ENCODE results near the gene AKR1D1.

Gene AKR1D1

DNA sequence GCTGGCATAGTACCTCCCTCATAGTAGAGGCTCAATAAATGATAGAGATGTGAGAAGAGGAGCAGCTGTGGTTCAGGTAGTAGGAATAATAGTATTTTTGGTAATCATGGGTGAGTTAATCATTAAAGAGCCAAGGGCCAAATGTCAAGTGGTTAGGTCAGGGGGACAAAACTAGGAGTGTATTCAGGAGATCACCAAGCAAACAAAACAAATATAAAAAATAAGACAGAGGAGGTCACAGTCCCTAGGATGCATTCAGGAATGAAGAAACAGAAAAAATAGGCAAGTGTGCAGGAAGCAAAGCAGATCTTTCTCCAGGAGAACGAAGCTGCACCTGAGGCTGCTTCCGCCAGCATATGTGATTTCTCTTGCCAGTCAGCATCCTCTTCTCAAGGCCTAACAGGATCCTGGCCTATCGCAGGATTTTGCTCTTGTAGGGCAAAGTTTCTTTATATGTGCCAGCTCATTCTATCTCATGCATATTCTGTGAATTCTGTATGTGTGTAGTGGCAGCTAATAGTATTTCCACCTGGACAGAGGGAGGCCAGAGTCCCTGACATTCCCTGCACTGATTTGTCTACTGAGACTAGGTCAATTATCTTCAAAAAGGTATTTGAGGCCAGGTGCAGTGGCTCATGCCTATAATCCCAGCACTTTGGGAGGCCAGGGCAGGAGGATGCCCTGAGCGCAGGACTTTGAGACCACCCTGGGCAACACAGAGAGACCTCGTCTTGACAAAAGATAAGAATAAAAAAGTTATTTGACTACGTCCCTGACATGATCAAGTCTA, 82.7 kb downstream of the AKR1D1 start:
- H3K9ac ChIP-seq (ENCODE audit: low read length), result no peak overlapping the region
- H3K36me3 ChIP-seq (replicated peaks; ENCODE audit: insufficient read depth, low read length), result no peaks in the 10 kb centered on the region
- no peak for TF ChIP-seq EZH2phosphoT487 (IDR thresholded peaks at IDR 0.05; ENCODE audit: low read length)
- TF ChIP-seq EZH2 (optimal IDR thresholded peaks at IDR 0.05; ENCODE audit: low read depth, low read length), result no peak
- TF ChIP-seq, protein P1, sequence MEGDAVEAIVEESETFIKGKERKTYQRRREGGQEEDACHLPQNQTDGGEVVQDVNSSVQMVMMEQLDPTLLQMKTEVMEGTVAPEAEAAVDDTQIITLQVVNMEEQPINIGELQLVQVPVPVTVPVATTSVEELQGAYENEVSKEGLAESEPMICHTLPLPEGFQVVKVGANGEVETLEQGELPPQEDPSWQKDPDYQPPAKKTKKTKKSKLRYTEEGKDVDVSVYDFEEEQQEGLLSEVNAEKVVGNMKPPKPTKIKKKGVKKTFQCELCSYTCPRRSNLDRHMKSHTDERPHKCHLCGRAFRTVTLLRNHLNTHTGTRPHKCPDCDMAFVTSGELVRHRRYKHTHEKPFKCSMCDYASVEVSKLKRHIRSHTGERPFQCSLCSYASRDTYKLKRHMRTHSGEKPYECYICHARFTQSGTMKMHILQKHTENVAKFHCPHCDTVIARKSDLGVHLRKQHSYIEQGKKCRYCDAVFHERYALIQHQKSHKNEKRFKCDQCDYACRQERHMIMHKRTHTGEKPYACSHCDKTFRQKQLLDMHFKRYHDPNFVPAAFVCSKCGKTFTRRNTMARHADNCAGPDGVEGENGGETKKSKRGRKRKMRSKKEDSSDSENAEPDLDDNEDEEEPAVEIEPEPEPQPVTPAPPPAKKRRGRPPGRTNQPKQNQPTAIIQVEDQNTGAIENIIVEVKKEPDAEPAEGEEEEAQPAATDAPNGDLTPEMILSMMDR (IDR thresholded peaks at IDR 0.05; ENCODE audit: low read length), result no peak

DNA sequence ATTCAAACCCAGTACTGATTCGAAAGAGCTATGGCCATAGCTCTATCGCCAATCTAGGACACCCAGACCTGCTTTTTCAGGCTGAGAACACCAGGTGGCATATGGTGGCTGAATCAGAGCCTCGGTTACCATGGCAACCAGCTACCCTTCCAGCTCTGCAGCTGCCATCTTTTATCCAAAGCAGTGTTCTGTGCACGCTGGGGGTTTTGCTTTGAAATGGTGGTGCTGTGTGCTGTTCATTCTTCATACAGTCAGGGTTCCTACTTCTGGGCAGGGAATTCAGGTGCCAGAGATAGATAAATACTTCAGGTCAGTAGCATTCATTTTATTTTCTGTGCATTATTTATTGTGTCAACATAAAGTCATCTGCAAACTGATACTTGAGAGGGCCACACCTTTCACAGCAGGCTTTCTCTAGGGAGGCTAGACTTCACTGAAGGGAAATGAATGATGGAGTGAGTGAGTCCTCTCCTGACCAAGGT, 85.4 kb downstream of the AKR1D1 start:
- H3K27me3 ChIP-seq (replicated peaks; ENCODE audit: insufficient read depth, low read length), result peaks cover 45% of the 10 kb centered on the region
- no peaks in the 10 kb centered on the region for H3K9me3 ChIP-seq (replicated peaks; ENCODE audit: insufficient read depth, low read length)
- no peaks in the 10 kb centered on the region for H3K9me2 ChIP-seq (replicated peaks; ENCODE audit: insufficient read depth, low read length)
- peak overlapping the region; percentile 1; the same call in 1 of the 2 replicates for H3K4me2 ChIP-seq (ENCODE audit: low read depth, low read length)
- no peak overlapping the region for H3K4me3 ChIP-seq (ENCODE audit: low read length)
- H3K36me3 ChIP-seq (replicated peaks; ENCODE audit: insufficient read depth, low read length), result no peaks in the 10 kb centered on the region
- TF ChIP-seq, protein P1 (IDR thresholded peaks at IDR 0.05; ENCODE audit: low read length), result peak; percentile 90
- TF ChIP-seq EZH2 (optimal IDR thresholded peaks at IDR 0.05; ENCODE audit: low read depth, low read length) (no peak), EZH2phosphoT487 (IDR thresholded peaks at IDR 0.05; ENCODE audit: low read length) (no peak)
- DNase-seq, result peak; percentile 96
- H3K4me1 ChIP-seq (ENCODE audit: low read length), result no peaks in the 10 kb centered on the region
- H2AFZ ChIP-seq (ENCODE audit: low read length), result no peak overlapping the region
- no peak overlapping the region for H3K27ac ChIP-seq (ENCODE audit: low read length)
- no peaks in the 10 kb centered on the region for H3F3A ChIP-seq (ENCODE audit: insufficient read depth, low read length)
- no peaks in the 10 kb centered on the region for H4K20me1 ChIP-seq (ENCODE audit: insufficient read depth, low read length)
- H3K9ac ChIP-seq (ENCODE audit: low read length), result no peak overlapping the region
- no peaks in the 10 kb centered on the region for H3K79me2 ChIP-seq (ENCODE audit: low read length)

More for the DNA sequence above, 82.7 kb downstream of the AKR1D1 start:
- Histone ChIP-seq H3K4me3 (ENCODE audit: low read length) (no peak overlapping the region), H3K27me3 (replicated peaks; ENCODE audit: insufficient read depth, low read length) (peaks cover 20% of the 10 kb centered on the region), H3K4me2 (ENCODE audit: low read depth, low read length) (no peak overlapping the region), H2AFZ (ENCODE audit: low read length) (no peak overlapping the region), H3K9me3 (replicated peaks; ENCODE audit: insufficient read depth, low read length) (no peaks in the 10 kb centered on the region), H3K9me2 (replicated peaks; ENCODE audit: insufficient read depth, low read length) (no peaks in the 10 kb centered on the region), H3F3A (ENCODE audit: insufficient read depth, low read length) (no peaks in the 10 kb centered on the region), H3K27ac (ENCODE audit: low read length) (no peak overlapping the region), H4K20me1 (ENCODE audit: insufficient read depth, low read length) (no peaks in the 10 kb centered on the region), H3K79me2 (ENCODE audit: low read length) (no peaks in the 10 kb centered on the region), H3K4me1 (ENCODE audit: low read length) (no peaks in the 10 kb centered on the region)
- DNase-seq, result no peak

DNA sequence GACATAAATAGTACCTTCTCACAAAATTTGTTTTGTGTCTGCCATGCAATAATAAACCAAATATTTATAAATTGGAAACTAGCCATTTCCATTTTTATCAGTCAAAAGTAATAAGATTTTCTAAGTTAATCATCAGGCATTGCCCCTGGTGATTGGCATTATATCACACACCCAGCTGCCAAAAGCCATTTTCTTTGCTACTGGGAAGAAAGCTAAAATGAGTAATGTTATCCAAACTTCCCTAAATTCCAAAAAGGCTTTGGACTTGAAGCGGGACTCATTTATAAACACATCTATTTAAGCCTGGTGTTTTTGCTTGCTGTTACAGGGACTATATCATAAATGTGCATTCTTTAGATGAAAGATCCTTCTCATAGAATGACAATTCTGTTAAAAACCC, 86.0 kb downstream of the AKR1D1 start:
- no peaks in the 10 kb centered on the region for H3K9me3 ChIP-seq (replicated peaks; ENCODE audit: insufficient read depth, low read length)
- TF ChIP-seq, protein P1 (IDR thresholded peaks at IDR 0.05; ENCODE audit: low read length), result no peak
- no peak for TF ChIP-seq EZH2 (optimal IDR thresholded peaks at IDR 0.05; ENCODE audit: low read depth, low read length)
- no peak for TF ChIP-seq EZH2phosphoT487 (IDR thresholded peaks at IDR 0.05; ENCODE audit: low read length)
- no peaks in the 10 kb centered on the region for H3K36me3 ChIP-seq (replicated peaks; ENCODE audit: insufficient read depth, low read length)
- no peaks in the 10 kb centered on the region for H4K20me1 ChIP-seq (ENCODE audit: insufficient read depth, low read length)
- no peak overlapping the region for H3K27ac ChIP-seq (ENCODE audit: low read length)
- no peaks in the 10 kb centered on the region for H3F3A ChIP-seq (ENCODE audit: insufficient read depth, low read length)
- H3K4me1 ChIP-seq (ENCODE audit: low read length), result no peaks in the 10 kb centered on the region
- no peak for DNase-seq
- no peaks in the 10 kb centered on the region for H3K79me2 ChIP-seq (ENCODE audit: low read length)
- H3K9ac ChIP-seq (ENCODE audit: low read length), result no peak overlapping the region
- H3K27me3 ChIP-seq (replicated peaks; ENCODE audit: insufficient read depth, low read length), result peaks cover 51% of the 10 kb centered on the region
- H3K4me3 ChIP-seq (ENCODE audit: low read length), result no peak overlapping the region
- no peak overlapping the region for H3K4me2 ChIP-seq (ENCODE audit: low read depth, low read length)
- no peaks in the 10 kb centered on the region for H3K9me2 ChIP-seq (replicated peaks; ENCODE audit: insufficient read depth, low read length)
- H2AFZ ChIP-seq (ENCODE audit: low read length), result no peak overlapping the region
